ENCODE measurements around the gene PAFAH1B1. TPM values are rescaled to one million over a fixed set of nuclear protein-coding genes. Genes with fewer than 3 reads are reported as not detected.

PAFAH1B1 gene
- total and polyA plus RNA-seq, 2 donors (not counting 1 experiment from before 2014, with no cell fraction given) = 41.4 to 170 TPM

DNA sequence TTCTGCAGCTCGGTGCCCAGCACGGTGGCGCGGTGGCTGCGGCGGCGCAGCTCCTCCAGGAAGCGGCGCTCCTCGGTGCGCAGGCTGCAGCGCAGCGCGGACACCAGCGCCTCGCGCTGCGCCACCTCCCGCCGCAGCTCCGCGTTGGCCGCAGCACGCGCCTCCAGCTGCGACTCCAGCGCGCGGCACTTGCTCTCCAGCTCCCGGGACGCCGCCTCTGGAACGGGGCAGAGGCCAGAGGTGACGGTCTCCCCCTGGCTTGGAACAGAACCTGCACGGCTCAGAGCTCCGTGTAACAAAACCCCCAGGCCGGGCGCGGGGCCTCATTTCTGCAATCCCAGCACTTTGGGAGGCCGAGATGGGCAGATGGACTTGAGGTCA is 131.3 kb downstream of the PAFAH1B1 start:
- no peaks in the 10 kb centered on the region for H3K36me3 ChIP-seq (replicated peaks in 1 of 2; ENCODE audit: control extremely low read depth in 1 of 2, control insufficient read depth in 1 of 2, extremely low read depth in 1 of 2, insufficient read depth in 2 of 2, low read length in 1 of 2)
- peaks cover 17% of the 10 kb centered on the region for H3K27me3 Mint-ChIP-seq
- H3K4me3 ChIP-seq (ENCODE audit: control extremely low read depth in 1 of 5, extremely low read depth in 1 of 5, insufficient read depth in 1 of 5, low read depth in 2 of 5, low read length in 4 of 5) = peak overlapping the region in 3 of 5 experiments; percentile 8 to 19 (median 15)
- peaks cover 4 to 6% of the 10 kb centered on the region in 2 donors for H3K4me1 ChIP-seq (ENCODE audit: control insufficient read depth in 2 of 2, insufficient read depth in 2 of 2, low read length in 2 of 2)
- peak; percentile 60 for DNase-seq
- H3K4me2 ChIP-seq (replicated peaks; ENCODE audit: low read depth, low read length, poor library complexity, severe bottlenecking) = peak overlapping the region; percentile 71
- intact Hi-C loops (cut with micrococcal nuclease) = no loop called here
- no peak overlapping the region for H3K27ac ChIP-seq (ENCODE audit: low read length in 2 of 2)
- H3K27me3 ChIP-seq (replicated peaks in 1 of 4; ENCODE audit: control extremely low read depth in 1 of 4, control insufficient read depth in 3 of 4, insufficient read depth in 4 of 4, low read length in 3 of 4) = peaks cover 0 to 32% (median 6%) of the 10 kb centered on the region in 4 experiments
- H3K79me2 ChIP-seq (ENCODE audit: control insufficient read depth, insufficient read depth, low read length) = no peaks in the 10 kb centered on the region
- no peak overlapping the region for H3K27ac Mint-ChIP-seq
- H3K9ac ChIP-seq (ENCODE audit: low read length) = no peak overlapping the region
- H2AFZ ChIP-seq (ENCODE audit: insufficient read depth, low read depth, low read length, poor library complexity, severe bottlenecking) = peak overlapping the region; percentile 28
- ATAC-seq (ENCODE audit: low read depth) = peak; percentile 62
- 5% methylated on average over 40 of the region's 40 CpGs for WGBS (ENCODE audit: insufficient coverage)
- H4K20me1 ChIP-seq (ENCODE audit: control insufficient read depth, insufficient read depth, low read length, poor library complexity, severe bottlenecking) = no peaks in the 10 kb centered on the region
- CTCF ChIA-PET = interaction anchor here (0.5 to 2.0 kb wide), 3 partner anchors 48 to 287 kb away, joined by 3 to 5 read pairs (median 4); no protein-coding TSS in a partner anchor
- H3K9me3 ChIP-seq (ENCODE audit: control extremely low read depth in 1 of 3, control insufficient read depth in 2 of 3, insufficient read depth in 1 of 3, low read length in 2 of 3) = no peaks in the 10 kb centered on the region
- H3K4me1 Mint-ChIP-seq = peaks cover 4% of the 10 kb centered on the region
- POLR2A ChIA-PET = no interaction called here
- H3K9me3 Mint-ChIP-seq (ENCODE audit: insufficient read depth) = no peaks in the 10 kb centered on the region
- TF ChIP-seq, protein P1, sequence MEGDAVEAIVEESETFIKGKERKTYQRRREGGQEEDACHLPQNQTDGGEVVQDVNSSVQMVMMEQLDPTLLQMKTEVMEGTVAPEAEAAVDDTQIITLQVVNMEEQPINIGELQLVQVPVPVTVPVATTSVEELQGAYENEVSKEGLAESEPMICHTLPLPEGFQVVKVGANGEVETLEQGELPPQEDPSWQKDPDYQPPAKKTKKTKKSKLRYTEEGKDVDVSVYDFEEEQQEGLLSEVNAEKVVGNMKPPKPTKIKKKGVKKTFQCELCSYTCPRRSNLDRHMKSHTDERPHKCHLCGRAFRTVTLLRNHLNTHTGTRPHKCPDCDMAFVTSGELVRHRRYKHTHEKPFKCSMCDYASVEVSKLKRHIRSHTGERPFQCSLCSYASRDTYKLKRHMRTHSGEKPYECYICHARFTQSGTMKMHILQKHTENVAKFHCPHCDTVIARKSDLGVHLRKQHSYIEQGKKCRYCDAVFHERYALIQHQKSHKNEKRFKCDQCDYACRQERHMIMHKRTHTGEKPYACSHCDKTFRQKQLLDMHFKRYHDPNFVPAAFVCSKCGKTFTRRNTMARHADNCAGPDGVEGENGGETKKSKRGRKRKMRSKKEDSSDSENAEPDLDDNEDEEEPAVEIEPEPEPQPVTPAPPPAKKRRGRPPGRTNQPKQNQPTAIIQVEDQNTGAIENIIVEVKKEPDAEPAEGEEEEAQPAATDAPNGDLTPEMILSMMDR (IDR thresholded peaks at IDR 0.05) = no peak
- TF ChIP-seq EZH2 (IDR thresholded peaks at IDR 0.05; ENCODE audit: borderline replicate concordance, insufficient read depth, low read depth, low read length, poor library complexity, severe bottlenecking) = no peak
- peak overlapping the region; percentile 62 for H3K4me3 Mint-ChIP-seq

DNA sequence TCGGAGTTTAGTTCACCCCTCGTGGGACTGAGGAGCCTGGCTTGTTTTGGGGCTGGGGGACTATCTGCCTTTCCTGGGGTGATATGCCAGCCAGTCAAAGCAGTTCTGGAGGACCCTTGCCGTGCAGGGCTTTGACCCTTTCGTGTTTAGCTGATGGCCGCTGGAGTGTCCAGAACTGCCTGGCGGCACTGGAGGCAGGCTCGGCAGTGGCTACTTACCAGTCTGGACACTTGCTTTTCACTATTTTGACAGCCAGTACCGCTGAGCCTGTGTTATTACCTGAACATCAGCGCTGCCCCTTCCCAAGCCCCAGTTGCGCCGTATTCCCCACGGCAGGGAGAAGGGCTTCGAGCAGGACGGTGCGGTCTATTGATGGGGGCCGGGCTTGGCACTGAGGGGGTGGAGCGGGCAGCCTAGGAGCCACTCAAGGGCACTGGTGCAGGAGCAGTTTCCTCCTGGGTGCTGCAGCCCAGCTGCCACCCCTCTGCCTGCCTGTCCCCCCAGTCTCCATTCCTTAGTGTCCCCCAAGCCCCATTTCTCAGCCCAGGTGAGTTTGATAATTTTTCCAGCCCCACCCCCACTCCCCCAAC is 137.4 kb downstream of the PAFAH1B1 start:
- intact Hi-C loops (cut with micrococcal nuclease) = no loop called here
- H3K4me3 Mint-ChIP-seq = no peak overlapping the region
- peaks cover 0 to 24% (median 0%) of the 10 kb centered on the region in 4 experiments for H3K27me3 ChIP-seq (replicated peaks in 1 of 4; ENCODE audit: control extremely low read depth in 1 of 4, control insufficient read depth in 3 of 4, insufficient read depth in 4 of 4, low read length in 3 of 4)
- H3K27me3 Mint-ChIP-seq = peaks cover 20% of the 10 kb centered on the region
- no peak overlapping the region for H3K27ac Mint-ChIP-seq
- WGBS (ENCODE audit: insufficient coverage) = 90% methylated on average over 17 of the region's 17 CpGs
- H3K36me3 ChIP-seq (replicated peaks in 1 of 2; ENCODE audit: control extremely low read depth in 1 of 2, control insufficient read depth in 1 of 2, extremely low read depth in 1 of 2, insufficient read depth in 2 of 2, low read length in 1 of 2) = no peaks in the 10 kb centered on the region
- no peak overlapping the region for H3K4me2 ChIP-seq (replicated peaks; ENCODE audit: low read depth, low read length, poor library complexity, severe bottlenecking)
- no peaks in the 10 kb centered on the region for H3K9me3 Mint-ChIP-seq (ENCODE audit: insufficient read depth)
- no peak overlapping the region for H2AFZ ChIP-seq (ENCODE audit: insufficient read depth, low read depth, low read length, poor library complexity, severe bottlenecking)
- ATAC-seq (ENCODE audit: low read depth) (no peak), DNase-seq (no peak)
- no peaks in the 10 kb centered on the region for H3K4me1 Mint-ChIP-seq
- H3K4me1 ChIP-seq (ENCODE audit: control insufficient read depth in 2 of 2, insufficient read depth in 2 of 2, low read length in 2 of 2) = no peaks in the 10 kb centered on the region
- POLR2A ChIA-PET = no interaction called here
- no peak overlapping the region for H3K4me3 ChIP-seq (ENCODE audit: control extremely low read depth in 1 of 5, extremely low read depth in 1 of 5, insufficient read depth in 1 of 5, low read depth in 2 of 5, low read length in 4 of 5)
- TF ChIP-seq, protein P1 (IDR thresholded peaks at IDR 0.05) = no peak
- no peak for TF ChIP-seq EZH2 (IDR thresholded peaks at IDR 0.05; ENCODE audit: borderline replicate concordance, insufficient read depth, low read depth, low read length, poor library complexity, severe bottlenecking)
- no peaks in the 10 kb centered on the region for H3K79me2 ChIP-seq (ENCODE audit: control insufficient read depth, insufficient read depth, low read length)
- H4K20me1 ChIP-seq (ENCODE audit: control insufficient read depth, insufficient read depth, low read length, poor library complexity, severe bottlenecking) = no peaks in the 10 kb centered on the region
- H3K27ac ChIP-seq (ENCODE audit: low read length in 2 of 2) = no peak overlapping the region
- CTCF ChIA-PET = no interaction called here
- H3K9ac ChIP-seq (ENCODE audit: low read length) = no peak overlapping the region
- no peaks in the 10 kb centered on the region for H3K9me3 ChIP-seq (ENCODE audit: control extremely low read depth in 1 of 3, control insufficient read depth in 2 of 3, insufficient read depth in 1 of 3, low read length in 2 of 3)

Data from B cell (primary cell).